RWPE2 (cell line): ENCODE measurements around the gene KIAA1328.

ENCODE experiments used
- ATAC-seq: fragments of 200-7000 bp; cut with Tn5 transposase; 3 replicates; pipeline ENCODE4 v1.9.1; 2021; ENCODE audit warnings: low read depth
- DNase-seq: peaks from one replicate; pipeline ENCODE4 v3.0.0-alpha.2; 2020; ENCODE audit warnings: low spot score
- H3K27ac ChIP-seq: fragments of 450-650 bp; 2 replicates; pipeline ENCODE4 v1.5.1; 2017; ENCODE audit warnings: mild to moderate bottlenecking; ENCODE audit not compliant: poor library complexity, severe bottlenecking
- H3K27me3 ChIP-seq: fragments of 250-450 bp; sonication (Bioruptor Pico); 2 replicates; pipeline ENCODE4 v1.5.1; 2021; ENCODE audit warnings: mild to moderate bottlenecking, moderate library complexity; ENCODE audit not compliant: insufficient read depth, poor library complexity, severe bottlenecking
- H3K36me3 ChIP-seq: fragments of 250-450 bp; sonication (Bioruptor Pico); 2 replicates; pipeline ENCODE4 v1.5.1; 2020; ENCODE audit warnings: low read depth, mild to moderate bottlenecking, moderate library complexity
- H3K4me1 ChIP-seq: fragments of 250-450 bp; sonication (Bioruptor Pico); 2 replicates; pipeline ENCODE4 v1.5.1; 2021; ENCODE audit warnings: mild to moderate bottlenecking, moderate library complexity; ENCODE audit not compliant: insufficient read depth, poor library complexity, severe bottlenecking
- H3K4me3 ChIP-seq: fragments of 250-450 bp; sonication (Bioruptor Pico); 2 replicates; pipeline ENCODE4 v1.5.1; 2021; ENCODE audit warnings: mild to moderate bottlenecking, moderate library complexity; ENCODE audit not compliant: severe bottlenecking
- H3K9me3 ChIP-seq: fragments of 250-450 bp; sonication (Bioruptor Pico); 2 replicates; pipeline ENCODE4 v1.5.1; 2021; ENCODE audit warnings: mild to moderate bottlenecking, moderate library complexity; ENCODE audit not compliant: severe bottlenecking
- CTCF ChIP-seq: fragments of 450-650 bp; IDR thresholded peaks from one replicate; pipeline ENCODE4 v1.5.1; 2017; ENCODE audit warnings: mild to moderate bottlenecking, moderate library complexity; ENCODE audit not compliant: poor library complexity, severe bottlenecking

Gene KIAA1328

DNA sequence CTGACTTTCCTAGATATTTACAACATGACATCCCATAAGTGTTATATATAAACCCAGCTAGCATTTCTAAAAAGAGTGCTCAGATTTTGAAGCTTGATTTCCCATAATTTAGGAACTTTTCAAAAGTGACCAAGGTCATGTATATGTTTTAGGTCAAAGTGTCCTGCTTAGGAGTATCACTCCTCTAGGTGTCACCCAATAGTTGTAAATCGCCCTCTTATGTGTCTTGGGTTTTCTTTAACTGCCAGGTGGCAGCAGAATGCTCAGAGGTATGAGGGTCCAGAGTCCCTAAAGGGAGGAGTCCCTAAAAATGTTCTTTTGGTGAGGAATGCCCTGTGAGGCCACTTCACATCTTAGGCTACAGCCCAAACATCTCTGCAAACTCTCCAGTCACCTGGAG is 378.4 kb downstream of the KIAA1328 start:
- Histone ChIP-seq H3K27ac (no peak overlapping the region), H3K36me3 (no peaks in the 10 kb centered on the region), H3K4me3 (no peak overlapping the region), H3K9me3 (peaks cover 2% of the 10 kb centered on the region), H3K27me3 (no peaks in the 10 kb centered on the region), H3K4me1 (no peaks in the 10 kb centered on the region)
- no peak for TF ChIP-seq CTCF
- DNase-seq (no peak), ATAC-seq (no peak)

DNA sequence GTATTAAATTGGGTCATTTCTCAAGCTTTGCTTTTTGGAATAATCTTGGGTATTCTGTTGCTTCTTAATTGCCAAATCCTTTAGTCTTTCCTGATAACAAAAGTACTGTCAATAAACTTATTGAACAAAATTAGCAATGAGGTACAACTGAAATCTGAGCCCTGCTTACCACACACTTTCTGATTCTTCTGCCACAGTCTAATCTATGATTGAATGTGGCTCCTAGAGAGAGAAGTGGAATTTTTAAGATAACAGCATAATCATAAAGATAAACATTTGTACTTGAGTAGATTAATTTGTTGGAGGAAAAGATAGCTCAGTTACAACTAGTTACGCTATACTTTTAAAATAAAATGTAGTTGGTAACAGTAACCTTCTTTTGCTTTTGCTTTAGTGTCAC is 381.9 kb downstream of the KIAA1328 start:
- TF ChIP-seq CTCF: no peak
- H3K27me3 ChIP-seq: no peaks in the 10 kb centered on the region
- H3K27ac ChIP-seq: no peak overlapping the region
- no peaks in the 10 kb centered on the region for H3K9me3 ChIP-seq
- ATAC-seq: no peak
- no peaks in the 10 kb centered on the region for H3K4me1 ChIP-seq
- H3K36me3 ChIP-seq: no peaks in the 10 kb centered on the region
- DNase-seq: no peak
- H3K4me3 ChIP-seq: no peak overlapping the region

- H3K4me1 ChIP-seq: no peaks in the 10 kb centered on the region
- no peaks in the 10 kb centered on the region for H3K36me3 ChIP-seq
- no peak for DNase-seq
- H3K9me3 ChIP-seq: no peaks in the 10 kb centered on the region
- no peak overlapping the region for H3K4me3 ChIP-seq
- no peak for TF ChIP-seq CTCF
- H3K27me3 ChIP-seq: no peaks in the 10 kb centered on the region
- ATAC-seq: no peak
- H3K27ac ChIP-seq: no peak overlapping the region
Measured at GRCh38 chr18:37218022-37218590, 389.2 kb downstream of the KIAA1328 start.

GRCh38 chr18:37219257-37219656 is 390.3 kb downstream of the KIAA1328 start:
- no peaks in the 10 kb centered on the region for H3K36me3 ChIP-seq
- H3K4me1 ChIP-seq: no peaks in the 10 kb centered on the region
- TF ChIP-seq CTCF: no peak
- H3K9me3 ChIP-seq: no peaks in the 10 kb centered on the region
- no peak overlapping the region for H3K4me3 ChIP-seq
- no peaks in the 10 kb centered on the region for H3K27me3 ChIP-seq
- no peak for DNase-seq
- no peak for ATAC-seq
- H3K27ac ChIP-seq: no peak overlapping the region

DNA sequence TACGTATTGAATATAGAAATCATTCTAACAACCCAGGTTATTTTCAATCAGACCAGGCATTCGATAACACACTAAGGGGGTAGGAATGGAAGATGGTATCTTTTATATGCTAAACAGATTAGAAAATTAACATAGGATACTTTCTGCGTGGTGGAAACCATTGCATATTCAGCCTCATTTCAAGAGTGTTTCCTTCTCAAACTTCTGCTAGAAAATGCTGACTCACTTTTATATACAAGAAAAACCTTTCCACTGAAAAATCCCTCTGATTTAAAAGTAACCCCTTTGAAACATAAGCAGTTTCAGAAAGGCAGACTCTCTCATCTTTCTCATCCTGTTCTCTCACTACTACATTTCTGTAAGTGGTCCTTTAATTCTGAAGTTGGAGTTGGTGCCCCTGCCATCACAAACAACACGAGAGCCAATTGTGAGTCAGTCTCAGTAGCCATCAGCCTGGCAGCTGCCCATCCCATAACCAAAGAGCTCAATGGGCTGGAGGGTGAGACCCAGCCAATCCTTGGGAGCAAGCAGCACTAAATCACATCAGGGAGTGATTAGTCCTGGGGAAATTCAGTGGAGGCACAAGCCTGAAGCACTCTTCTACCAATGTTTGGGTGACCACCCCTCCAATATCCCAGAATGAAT is 393.5 kb downstream of the KIAA1328 start:
- Histone ChIP-seq H3K27ac (no peak overlapping the region), H3K27me3 (no peaks in the 10 kb centered on the region), H3K36me3 (no peaks in the 10 kb centered on the region), H3K4me3 (no peak overlapping the region), H3K9me3 (no peaks in the 10 kb centered on the region), H3K4me1 (no peaks in the 10 kb centered on the region)
- ATAC-seq: no peak
- TF ChIP-seq CTCF: no peak
- no peak for DNase-seq
